K562 (cell line): ENCODE measurements around the gene JUNB. TPM values are rescaled to one million over a fixed set of nuclear protein-coding genes. Genes with fewer than 3 reads are reported as not detected.
A peak's percentile ranks its signal among the peaks of the same experiment; 100 is the strongest.

Experiments
- ATAC-seq: fragments of 200-7000 bp; cut with Tn5 transposase; 3 replicates; pipeline ENCODE4 v1.9.1; 2020; ENCODE audit warnings: moderate library complexity
- BruUV-seq: library from RNA; stranded (reverse); fragments of 400-500 nt; replicated peaks from 2 replicates; lab custom pipeline; 2021; lab: Mats Ljungman, UMichigan
- CTCF ChIA-PET: fragments of 300-600 bp; formaldehyde crosslinking; extraction: SDS; loops from one replicate; lab custom pipeline; 2021; ENCODE audit warnings: low intra/inter-chr PET ratio; lab: Yijun Ruan, JAX
- POLR2A ChIA-PET: fragments of 300-600, 350-650 bp; sonication (Branson Sonifier 250); formaldehyde crosslinking; extraction: SDS; loops from one replicate; lab custom pipeline; 2021; ENCODE audit warnings: antibody characterized with exemption, inconsistent platforms; lab: Yijun Ruan, JAX
- DNase-seq, 4 experiments: peaks; one replicate each; pipeline versions ENCODE4 v3.0.0 to v3.0.0-alpha.2; 2011 to 2018; ENCODE audit warnings: low spot score in 3 of 4, mixed read lengths in 3 of 4; ENCODE audit errors: extremely low read depth in 1 of 4
- FAIRE-seq: peaks from 2 replicates; lab custom pipeline; 2011; peaks lifted over from hg19 to GRCh38; lab: Jason Lieb, UNC
- H2AFZ ChIP-seq: 2 replicates; pipeline ENCODE4 v1.6.0; 2011; ENCODE audit warnings: low read depth, low read length, control low read depth, inconsistent platforms
- H3K27ac ChIP-seq: fragments of 200-600 bp; 3 replicates; pipeline ENCODE4 v1.8.0; 2011; ENCODE audit warnings: low read depth, mild to moderate bottlenecking, control low read depth, inconsistent platforms, low read length, moderate library complexity, mixed read lengths; ENCODE audit errors: extremely low read depth
- H3K27me3 ChIP-seq, 2 experiments: fragments of 300-600 bp in 1 of 2; 2 replicates in 1 of 2; 3 replicates in 1 of 2; pipeline versions ENCODE4 v1.6.0 to v1.8.0; 2011; ENCODE audit warnings: inconsistent platforms in 2 of 2, low read length in 2 of 2, mild to moderate bottlenecking in 1 of 2, mixed read lengths in 1 of 2, moderate library complexity in 1 of 2; ENCODE audit not compliant: control insufficient read depth in 2 of 2, insufficient read depth in 2 of 2
- H3K36me3 ChIP-seq: fragments of 300-600 bp; 3 replicates; pipeline ENCODE4 v1.8.0; 2011; ENCODE audit warnings: mild to moderate bottlenecking, low read length, inconsistent platforms; ENCODE audit not compliant: control insufficient read depth, insufficient read depth
- H3K4me1 ChIP-seq, 2 experiments: fragments of 200-600 bp in 1 of 2; replicated peaks in 1 of 2; 2 replicates in 1 of 2; 3 replicates in 1 of 2; pipeline versions ENCODE4 v1.5.1 to v1.8.0; 2011; ENCODE audit warnings: inconsistent platforms in 2 of 2, low read length in 2 of 2, mild to moderate bottlenecking in 1 of 2, mixed read lengths in 1 of 2, moderate library complexity in 1 of 2; ENCODE audit not compliant: control insufficient read depth in 2 of 2, insufficient read depth in 2 of 2
- H3K4me2 ChIP-seq: 2 replicates; pipeline ENCODE4 v1.6.1; 2011; ENCODE audit warnings: low read length, control low read depth, inconsistent platforms, mixed read lengths; ENCODE audit not compliant: insufficient read depth
- H3K4me3 ChIP-seq: fragments of 200-600 bp; sonication (generic), shearing (Covaris generic); 2 replicates; pipeline ENCODE4 v1.5.1; 2016; ENCODE audit warnings: control low read depth, inconsistent platforms
- H3K79me2 ChIP-seq: fragments of 200-600 bp; 3 replicates; pipeline ENCODE4 v1.8.0; 2011; ENCODE audit warnings: low read length, inconsistent platforms; ENCODE audit not compliant: control insufficient read depth, insufficient read depth
- H3K9ac ChIP-seq, 2 experiments: 2 replicates each; pipeline versions ENCODE4 v1.6.0 to v1.6.1; 2011; ENCODE audit warnings: low read depth in 2 of 2, low read length in 2 of 2, control low read depth in 1 of 2, inconsistent platforms in 1 of 2, mild to moderate bottlenecking in 1 of 2, mixed read lengths in 1 of 2; ENCODE audit not compliant: insufficient read depth in 1 of 2
- H3K9me1 ChIP-seq: one replicate; pipeline ENCODE4 v1.6.0; 2011; ENCODE audit warnings: inconsistent platforms, mild to moderate bottlenecking, low read length, moderate library complexity; ENCODE audit not compliant: control insufficient read depth, insufficient read depth
- H3K9me3 ChIP-seq: replicated peaks from 2 replicates; pipeline ENCODE4 v1.5.1; 2011; ENCODE audit warnings: low read depth, low read length, inconsistent platforms; ENCODE audit not compliant: control insufficient read depth, insufficient read depth
- H4K20me1 ChIP-seq: replicated peaks from 2 replicates; pipeline ENCODE4 v1.6.1; 2011; ENCODE audit warnings: low read length, inconsistent platforms, mixed read lengths; ENCODE audit not compliant: control insufficient read depth, insufficient read depth
- NR2C2 ChIP-seq, 2 experiments: fragments of 200-800 bp in 1 of 2; sonication (Bioruptor generic) in 1 of 2; sonication (generic) in 1 of 2; formaldehyde crosslinking in 1 of 2; IDR thresholded peaks; 2 replicates each; pipeline versions ENCODE4 v1.6.1 to v1.8.0; 2016 to 2022; ENCODE audit warnings: mild to moderate bottlenecking in 1 of 2, missing compliant biosample characterization in 1 of 2, missing genetic modification characterization in 1 of 2, missing genetic modification reagents in 1 of 2
- PCBP1 ChIP-seq: fragments of 200-400 bp; formaldehyde crosslinking; IDR thresholded peaks from 2 replicates; pipeline ENCODE4 v1.6.1; 2018; ENCODE audit warnings: mild to moderate bottlenecking, low read depth, low read length; ENCODE audit not compliant: poor library complexity, severe bottlenecking
- RBBP5 ChIP-seq: fragments of 200-600 bp; sonication (generic); IDR thresholded peaks from 2 replicates; pipeline ENCODE4 v1.6.1; 2012; ENCODE audit warnings: borderline replicate concordance, mild to moderate bottlenecking, low read length, control low read depth, inconsistent platforms; ENCODE audit not compliant: insufficient read depth, poor library complexity, severe bottlenecking
- SRF ChIP-seq, 2 experiments: fragments of 250-450, 450-650 bp in 1 of 2; sonication (Bioruptor Pico) in 1 of 2; sonication (generic) in 1 of 2; formaldehyde crosslinking; IDR thresholded peaks; 2 replicates each; pipeline versions ENCODE4 v1.5.0 to v1.5.1; 2020 to 2022; ENCODE audit warnings: mild to moderate bottlenecking in 1 of 2, missing genetic modification reagents in 1 of 2
- ZNF134 ChIP-seq: fragments of 250-450 bp; sonication (Bioruptor Pico); conservative IDR thresholded peaks from 2 replicates; pipeline ENCODE4 v1.4.0; 2020
- WGBS: fragments of 100-300 bp; shearing (Covaris generic); methylation state at CpG from one replicate; pipeline ENCODE4 v1.1.6; 2016; ENCODE audit warnings: low coverage, mixed read lengths; ENCODE audit not compliant: insufficient coverage; ENCODE audit errors: missing lambda C conversion rate; 5-methylcytosine and 5-hydroxymethylcytosine counted together
- in situ Hi-C: fragments of 300-500 bp; cut with MboI; formaldehyde crosslinking; loops from 4 replicates; pipeline ENCODE4 v1.15.0; 2018; ENCODE audit warnings: inconsistent platforms, mixed read lengths
- intact Hi-C: fragments of 100-400 bp; cut with micrococcal nuclease; formaldehyde crosslinking; loops from 2 replicates; pipeline ENCODE4 v1.14.2; 2022
- polyA plus RNA-seq, 8 experiments: library from polyadenylated mRNA; depleted of rRNA in 4 of 8; stranded (reverse) in 5 of 8; unstranded in 3 of 8; fragments of >200 nt; fragmentation: Nextera tagmentation in 2 of 8; fragmentation: Illumina TruSeq in 1 of 8; extraction: Ambion mirVana in 2 of 8; extraction: Trizol in 1 of 8; gene quantifications; 2 replicates each; pipeline versions ENCODE4 v1.2.1 to v1.2.3, GENCODE V29; 2011 to 2014; ENCODE audit warnings: inconsistent platforms in 1 of 8, missing spikeins in 1 of 8
- total RNA-seq, 7 experiments: library from RNA; depleted of rRNA in 6 of 7; stranded (reverse); fragments of >200 nt in 6 of 7; fragmentation: Illumina TruSeq in 2 of 7; extraction: Trizol in 2 of 7; gene quantifications; 2 replicates each; pipeline versions ENCODE4 v1.2.1 to v1.2.3, GENCODE V29; 2011 to 2021; ENCODE audit warnings: low replicate concordance in 1 of 7
- TF ChIP-seq, protein P1 (sequence below): fragments of 450-650 bp; formaldehyde crosslinking; IDR thresholded peaks from 2 replicates; pipeline ENCODE4 v1.4.0; 2020; ENCODE audit warnings: mild to moderate bottlenecking
- TF ChIP-seq, protein P2 (sequence below): fragments of 450-650 bp; IDR thresholded peaks from 2 replicates; pipeline ENCODE4 v1.6.1; 2014; ENCODE audit warnings: low read depth, mild to moderate bottlenecking, moderate library complexity, borderline replicate concordance

The JUNB gene
- total and polyA plus RNA-seq, 9 of the 15 experiments (the other 6 are each of a cell fraction or from before 2014, with no cell fraction given) = 0.23 to 88.1 (median 13.1) TPM

DNA sequence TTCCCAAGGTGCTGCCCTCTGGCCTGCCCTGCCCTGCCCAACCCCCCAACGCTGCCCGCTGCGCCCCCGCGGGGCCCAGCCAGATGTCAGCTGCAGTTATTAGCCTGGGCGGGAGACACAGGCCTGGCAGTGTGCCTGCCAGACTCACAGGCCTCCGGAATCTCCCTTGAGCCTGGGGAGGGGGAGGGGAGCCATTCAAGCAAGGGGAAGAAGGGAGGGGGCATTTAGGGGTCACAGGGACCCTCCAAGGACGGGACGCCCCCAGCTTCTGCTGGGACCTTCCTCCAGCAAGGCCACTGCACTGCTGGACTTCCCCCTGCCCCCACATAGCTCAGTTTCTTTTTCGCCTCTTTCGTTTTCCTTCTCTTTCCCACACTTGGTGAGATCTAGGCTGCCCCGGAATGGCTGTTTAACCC, 2.6 kb upstream of the JUNB start (continued):
- TF ChIP-seq, protein P1, sequence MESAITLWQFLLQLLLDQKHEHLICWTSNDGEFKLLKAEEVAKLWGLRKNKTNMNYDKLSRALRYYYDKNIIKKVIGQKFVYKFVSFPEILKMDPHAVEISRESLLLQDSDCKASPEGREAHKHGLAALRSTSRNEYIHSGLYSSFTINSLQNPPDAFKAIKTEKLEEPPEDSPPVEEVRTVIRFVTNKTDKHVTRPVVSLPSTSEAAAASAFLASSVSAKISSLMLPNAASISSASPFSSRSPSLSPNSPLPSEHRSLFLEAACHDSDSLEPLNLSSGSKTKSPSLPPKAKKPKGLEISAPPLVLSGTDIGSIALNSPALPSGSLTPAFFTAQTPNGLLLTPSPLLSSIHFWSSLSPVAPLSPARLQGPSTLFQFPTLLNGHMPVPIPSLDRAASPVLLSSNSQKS (CRISPR knock-in tag) = no peak
- TF ChIP-seq, protein P2, sequence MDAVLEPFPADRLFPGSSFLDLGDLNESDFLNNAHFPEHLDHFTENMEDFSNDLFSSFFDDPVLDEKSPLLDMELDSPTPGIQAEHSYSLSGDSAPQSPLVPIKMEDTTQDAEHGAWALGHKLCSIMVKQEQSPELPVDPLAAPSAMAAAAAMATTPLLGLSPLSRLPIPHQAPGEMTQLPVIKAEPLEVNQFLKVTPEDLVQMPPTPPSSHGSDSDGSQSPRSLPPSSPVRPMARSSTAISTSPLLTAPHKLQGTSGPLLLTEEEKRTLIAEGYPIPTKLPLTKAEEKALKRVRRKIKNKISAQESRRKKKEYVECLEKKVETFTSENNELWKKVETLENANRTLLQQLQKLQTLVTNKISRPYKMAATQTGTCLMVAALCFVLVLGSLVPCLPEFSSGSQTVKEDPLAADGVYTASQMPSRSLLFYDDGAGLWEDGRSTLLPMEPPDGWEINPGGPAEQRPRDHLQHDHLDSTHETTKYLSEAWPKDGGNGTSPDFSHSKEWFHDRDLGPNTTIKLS = no peak
- TF ChIP-seq ZNF134 (CRISPR knock-in tag) = no peak

DNA sequence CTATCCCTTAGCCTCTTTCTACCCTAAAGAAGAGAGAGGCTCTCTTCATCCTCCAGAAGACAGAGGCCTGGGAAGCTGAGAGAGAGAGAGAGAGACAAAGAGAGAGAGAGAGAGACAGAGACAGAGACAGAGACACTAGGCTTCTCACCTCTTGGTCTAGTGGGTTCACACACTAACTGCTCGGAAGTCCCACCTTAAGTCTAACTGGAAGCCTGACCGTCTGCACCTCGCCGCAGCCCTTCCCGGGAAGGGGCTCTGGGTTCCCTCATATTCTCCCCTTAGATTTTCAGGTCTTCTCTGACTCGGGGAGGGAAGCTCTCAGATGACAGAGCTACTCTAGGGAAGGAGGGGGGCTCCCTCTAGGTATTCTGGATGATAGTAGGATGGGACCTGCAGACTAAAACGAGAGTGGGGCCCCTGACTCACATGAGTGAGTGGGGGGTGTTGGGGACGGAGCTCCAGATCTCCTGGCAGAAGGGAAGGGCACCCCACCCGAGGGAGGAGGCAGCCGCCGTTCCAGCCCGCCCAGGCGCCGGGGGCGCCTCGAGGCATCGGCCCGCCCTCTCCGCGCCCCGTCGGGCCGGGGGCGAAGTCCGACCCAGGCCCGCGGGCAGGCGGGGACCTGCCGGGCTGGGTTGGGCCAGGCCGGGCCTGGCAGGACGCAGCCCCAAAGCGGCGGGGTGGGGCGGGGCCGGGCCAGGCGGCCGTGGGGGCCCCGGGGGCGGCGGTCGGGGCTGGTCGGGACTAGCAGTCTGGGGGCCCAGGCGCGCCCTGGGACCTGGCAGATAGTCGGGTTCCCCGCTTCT, 2.0 kb upstream of the JUNB start:
- ATAC-seq = no peak; the same call in 2 of the 3 replicates
- H3K4me1 ChIP-seq = peaks cover 54 to 88% of the 10 kb centered on the region in 2 experiments
- H3K36me3 ChIP-seq = no peaks in the 10 kb centered on the region
- H3K9me3 ChIP-seq = no peaks in the 10 kb centered on the region
- in situ Hi-C loops = no loop called here
- H3K9me1 ChIP-seq = no peaks in the 10 kb centered on the region
- intact Hi-C loops = no loop called here
- H3K4me2 ChIP-seq = peak overlapping the region; percentile 82
- H3K4me3 ChIP-seq = peak overlapping the region; percentile 83
- peak in 1 of 4 experiments; percentile 50 for DNase-seq
- peak; percentile 15 for FAIRE-seq
- peak overlapping the region; percentile 76 for H2AFZ ChIP-seq
- ChIA-PET POLR2A (interaction anchor here (0.7 to 2.3 kb wide), 6 partner anchors 11 to 366 kb away, joined by 3 to 15 read pairs (median 4); partner anchors contain the start of gene GCDH), CTCF (no interaction called here)
- H3K27me3 ChIP-seq = no peaks in the 10 kb centered on the region
- BruUV-seq = no TSS peak
- peak overlapping the region; percentile 89 for H3K27ac ChIP-seq
- H4K20me1 ChIP-seq = peaks cover 13% of the 10 kb centered on the region; the same call in 1 of the 2 replicates
- peak overlapping the region; percentile 73 to 87 for H3K9ac ChIP-seq
- 5% methylated on average over 16 of the region's 46 CpGs for WGBS
- peaks cover 36% of the 10 kb centered on the region for H3K79me2 ChIP-seq
- TF ChIP-seq SRF (CRISPR knock-in tag; IDR thresholded peaks at IDR 0.05) (0 out of 4 replicates have a peak, but pooled peaks of 1 of the 2 experiments have one; percentile 23), RBBP5 (no peak), PCBP1 (no peak), NR2C2 (CRISPR knock-in tag; IDR thresholded peaks at IDR 0.05) (no peak), NR2C2 (tag; IDR thresholded peaks at IDR 0.05) (peak; percentile 66; the same call in 1 of the 2 replicates)
